Heart right ventricle (tissue), 16 donors: ENCODE results near the gene AGAP1. TPM values are rescaled to one million over a fixed set of nuclear protein-coding genes. Genes with fewer than 3 reads are reported as not detected.

Source experiments
- ATAC-seq, 8 donors: fragments of 200-7000 bp; cut with Tn5 transposase; one replicate each; pipeline ENCODE4 v1.9.1; 2020; ENCODE audit warnings: mild to moderate bottlenecking in 8 of 8, moderate library complexity in 8 of 8, moderate number of reproducible peaks in 1 of 8
- DNase-seq, 2 donors: peaks; one replicate each; pipeline ENCODE4 v3.0.0-alpha.2; 2020
- H3K27ac ChIP-seq, 10 donors: fragments of 200-600 bp; sonication (generic) in 2 of 10; one replicate each; pipeline versions ENCODE4 v1.5.0 to v1.8.0; 2020 to 2022; ENCODE audit warnings: mild to moderate bottlenecking in 3 of 10
- H3K27me3 ChIP-seq, 7 donors: fragments of 200-600 bp; one replicate each; pipeline ENCODE4 v1.8.0; 2021 to 2022; ENCODE audit warnings: mild to moderate bottlenecking in 2 of 7
- H3K36me3 ChIP-seq, 9 donors: fragments of 200-600 bp; sonication (generic) in 1 of 9; one replicate each; pipeline versions ENCODE4 v1.5.0 to v1.8.0; 2020 to 2022; ENCODE audit warnings: mild to moderate bottlenecking in 2 of 9
- H3K4me1 ChIP-seq, 9 donors: fragments of 200-600 bp; sonication (generic) in 1 of 9; one replicate each; pipeline versions ENCODE4 v1.5.0 to v1.8.0; 2020 to 2022; ENCODE audit warnings: mild to moderate bottlenecking in 4 of 9
- H3K4me3 ChIP-seq, 10 donors: fragments of 200-600 bp; sonication (generic) in 2 of 10; one replicate each; pipeline versions ENCODE4 v1.5.0 to v1.8.0; 2020 to 2022; ENCODE audit warnings: mild to moderate bottlenecking in 7 of 10, moderate library complexity in 2 of 10
- H3K9me3 ChIP-seq, 11 donors: fragments of 200-600 bp in 10 of 11; sonication (generic) in 2 of 11; one replicate each; pipeline versions ENCODE4 v1.5.0 to v1.8.0; 2013 to 2022; ENCODE audit warnings: mild to moderate bottlenecking in 2 of 11, control low read depth in 1 of 11, moderate library complexity in 1 of 11
- WGBS, 2 donors: extraction: QIAGEN DNeasy Blood & Tissue Kit; methylation state at CpG; one replicate each; pipeline ENCODE4 v1.1.7; 2013; ENCODE audit warnings: inconsistent platforms in 1 of 2; 5-methylcytosine and 5-hydroxymethylcytosine counted together
- intact Hi-C, 10 donors: fragments of 100-400 bp; cut with DNase I; formaldehyde crosslinking; loops; one replicate each; pipeline versions ENCODE4 v1.11.1 to v1.14.2; 2022
- polyA plus RNA-seq, 2 donors: library from polyadenylated mRNA; stranded (reverse); fragments of 200-250 nt; gene quantifications; one replicate each; pipeline ENCODE4 v1.2.3, GENCODE V29; 2013
- total RNA-seq, 10 donors: library from RNA; stranded (reverse); fragmentation: NEBNext Ultra II Directional in 3 of 10; extraction: Animal tissue kit (Norgen Biotek cat#: 25700) in 3 of 10; gene quantifications; one replicate each; pipeline versions ENCODE4 v1.2.1 to v1.2.4, GENCODE V29; 2021 to 2023
- TF ChIP-seq, protein P1 (sequence below), 9 donors: fragments of 200-600 bp; sonication (generic) in 2 of 9; IDR thresholded peaks; one replicate each; pipeline versions ENCODE4 v1.5.0 to v1.8.0; 2021 to 2022; ENCODE audit warnings: antibody characterized with exemption in 9 of 9, mild to moderate bottlenecking in 5 of 9, moderate library complexity in 1 of 9
- donor health status: Arrhythmogenic right ventricular cardiomyopathy.
- donor health status: ischemic (EF 13 %, LVEDD 7.1; RV severe dilation, severe dysfunction).
- donor health status: healthy with polysubstance abuse.
- donor health status: DM: no; HTN: yes; CAD: no.
- donor health status: DM: no; HTN: no; CAD: no.
- donor health status: ischemic (EF 25% LVEDD 6.9; RV normal size, moderate dysfunction).
- donor health status: ischemic (EF 25% LVEDD 5.7; RV mildly dilated, moderate dysfunction).
- donor health status: healthy.
- donor health status: DM: yes; HTN: yes; CAD: no.
- donor health status: Ischemic cardiomyopathy.
- donor health status: ischemic (EF 35%, LVEDD 5.7; RV mildly dilated, moderate dysfunction).
- donor health status: nonischemic (EF 11% LVEDD 7.7; RV severe dilation, severe dysfunction).
- donor health status: DM: yes; HTN: yes; CAD: no.
- donor health status: PGD.
- donor health status: ischemic (EF 29% LVEDD 5.4; RV normal size, mild dysfunction).
- donor health status: nonischemic (EF 23%, LVEDD 6.1; RV moderate dilation, normal function).

The AGAP1 gene
- total and polyA plus RNA-seq, 12 donors: 3.5 to 29.2 (median 19.4) TPM

DNA sequence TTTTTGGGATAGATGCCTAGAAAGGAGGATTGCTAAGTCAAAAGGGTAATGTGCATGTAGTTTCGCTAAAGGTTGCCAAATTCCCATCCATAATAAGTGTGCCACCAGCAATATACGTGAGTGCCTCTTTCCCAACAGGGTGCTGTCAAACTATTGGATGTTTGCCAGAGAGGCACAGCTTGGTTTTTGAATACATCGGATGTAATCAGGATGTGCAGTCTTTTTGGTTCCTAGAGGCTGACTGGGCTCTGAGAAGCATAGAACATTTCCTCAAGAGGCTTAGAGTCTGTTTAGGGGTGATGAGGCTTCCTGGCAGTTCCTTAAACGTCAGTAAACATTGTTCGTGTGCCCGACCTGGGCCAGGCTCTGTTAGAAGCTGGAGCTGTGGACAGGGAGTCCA lies 28.0 kb downstream of the AGAP1 start:
- TF ChIP-seq, protein P1, sequence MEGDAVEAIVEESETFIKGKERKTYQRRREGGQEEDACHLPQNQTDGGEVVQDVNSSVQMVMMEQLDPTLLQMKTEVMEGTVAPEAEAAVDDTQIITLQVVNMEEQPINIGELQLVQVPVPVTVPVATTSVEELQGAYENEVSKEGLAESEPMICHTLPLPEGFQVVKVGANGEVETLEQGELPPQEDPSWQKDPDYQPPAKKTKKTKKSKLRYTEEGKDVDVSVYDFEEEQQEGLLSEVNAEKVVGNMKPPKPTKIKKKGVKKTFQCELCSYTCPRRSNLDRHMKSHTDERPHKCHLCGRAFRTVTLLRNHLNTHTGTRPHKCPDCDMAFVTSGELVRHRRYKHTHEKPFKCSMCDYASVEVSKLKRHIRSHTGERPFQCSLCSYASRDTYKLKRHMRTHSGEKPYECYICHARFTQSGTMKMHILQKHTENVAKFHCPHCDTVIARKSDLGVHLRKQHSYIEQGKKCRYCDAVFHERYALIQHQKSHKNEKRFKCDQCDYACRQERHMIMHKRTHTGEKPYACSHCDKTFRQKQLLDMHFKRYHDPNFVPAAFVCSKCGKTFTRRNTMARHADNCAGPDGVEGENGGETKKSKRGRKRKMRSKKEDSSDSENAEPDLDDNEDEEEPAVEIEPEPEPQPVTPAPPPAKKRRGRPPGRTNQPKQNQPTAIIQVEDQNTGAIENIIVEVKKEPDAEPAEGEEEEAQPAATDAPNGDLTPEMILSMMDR (IDR thresholded peaks at IDR 0.05): no peak
- Histone ChIP-seq H3K9me3 (no peaks in the 10 kb centered on the region), H3K36me3 (no peaks in the 10 kb centered on the region), H3K4me3 (no peak overlapping the region), H3K27ac (no peak overlapping the region), H3K4me1 (peaks cover 0 to 40% (median 14%) of the 10 kb centered on the region in 9 donors), H3K27me3 (no peaks in the 10 kb centered on the region)
- DNase-seq: no peak
- intact Hi-C loops: no loop called here
- 48% methylated on average over 6 of the region's 6 CpGs for WGBS, 2 donors
- peak in 1 of 8 donors; percentile 25 for ATAC-seq

DNA sequence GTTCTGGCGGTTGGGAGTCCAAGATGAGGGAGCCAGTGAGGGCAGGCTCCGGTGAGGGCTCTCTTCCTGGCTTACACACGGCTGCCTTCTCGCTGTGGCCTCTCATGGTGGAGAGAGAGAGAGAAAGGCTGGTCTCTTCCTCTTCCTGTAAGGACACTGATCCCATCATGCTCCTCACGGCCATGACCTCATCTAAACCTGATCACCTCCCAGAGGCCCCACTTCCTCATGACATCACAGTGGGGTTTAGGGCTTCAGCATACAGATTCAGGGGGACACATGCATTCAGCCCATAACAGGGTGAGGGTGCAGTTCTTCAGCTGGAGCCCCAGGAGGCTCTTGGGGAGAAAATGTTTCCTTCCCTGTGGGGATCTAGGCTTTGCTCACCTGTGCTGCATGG lies 29.2 kb downstream of the AGAP1 start:
- DNase-seq: no peak
- WGBS, 2 donors: 87 to 94% methylated on average over 5 of the region's 5 CpGs

DNA sequence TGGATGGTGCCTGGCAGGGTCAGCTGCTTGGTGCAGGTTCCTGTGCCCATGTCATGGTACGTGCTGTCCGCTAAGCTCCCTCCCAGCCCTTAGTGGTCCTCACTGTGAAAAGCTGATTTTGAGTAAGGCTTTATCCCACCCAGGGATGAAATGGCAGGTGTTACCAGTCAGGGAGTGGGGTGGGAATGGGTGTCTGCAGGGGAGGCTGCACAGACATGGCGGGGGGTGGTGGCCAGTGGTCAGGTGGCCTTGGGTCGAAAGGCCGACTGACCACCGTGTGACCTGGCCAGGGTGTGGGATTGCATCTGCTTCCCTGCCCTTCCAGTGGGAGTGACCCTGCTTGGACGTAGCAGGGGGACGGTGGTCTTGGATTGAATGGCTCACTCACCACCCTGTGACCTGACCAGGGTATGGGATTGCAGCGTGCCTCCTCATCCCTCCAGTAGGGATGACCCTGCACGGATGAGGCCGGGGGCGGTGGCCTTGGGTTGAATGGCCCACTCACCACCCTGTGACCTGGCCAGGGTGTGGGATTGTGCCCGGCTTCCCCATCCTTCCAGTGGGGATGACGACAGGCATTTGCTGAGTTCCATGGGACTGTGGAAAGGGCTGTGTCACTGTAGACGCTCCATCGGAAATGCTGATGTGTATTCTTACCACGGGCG lies 29.8 kb downstream of the AGAP1 start:
- no peak for DNase-seq
- WGBS, 2 donors: 96 to 98% methylated on average over 18 of the region's 18 CpGs
- peak in 1 of 8 donors; percentile 30 for ATAC-seq
- H3K27ac ChIP-seq: no peak overlapping the region
- intact Hi-C loops: no loop called here
- H3K36me3 ChIP-seq: no peaks in the 10 kb centered on the region
- H3K27me3 ChIP-seq: no peaks in the 10 kb centered on the region
- H3K4me3 ChIP-seq: no peak overlapping the region
- H3K9me3 ChIP-seq: no peaks in the 10 kb centered on the region
- TF ChIP-seq, protein P1 (IDR thresholded peaks at IDR 0.05): no peak
- peaks cover 0 to 27% (median 10%) of the 10 kb centered on the region in 9 donors for H3K4me1 ChIP-seq

More for the DNA sequence above, 29.2 kb downstream of the AGAP1 start:
- Histone ChIP-seq H3K36me3 (no peaks in the 10 kb centered on the region), H3K4me3 (no peak overlapping the region), H3K27me3 (no peaks in the 10 kb centered on the region), H3K27ac (no peak overlapping the region), H3K9me3 (no peaks in the 10 kb centered on the region), H3K4me1 (peaks cover 0 to 33% (median 15%) of the 10 kb centered on the region in 9 donors)
- TF ChIP-seq, protein P1 (IDR thresholded peaks at IDR 0.05): no peak
- ATAC-seq: no peak
- intact Hi-C loops: no loop called here

DNA sequence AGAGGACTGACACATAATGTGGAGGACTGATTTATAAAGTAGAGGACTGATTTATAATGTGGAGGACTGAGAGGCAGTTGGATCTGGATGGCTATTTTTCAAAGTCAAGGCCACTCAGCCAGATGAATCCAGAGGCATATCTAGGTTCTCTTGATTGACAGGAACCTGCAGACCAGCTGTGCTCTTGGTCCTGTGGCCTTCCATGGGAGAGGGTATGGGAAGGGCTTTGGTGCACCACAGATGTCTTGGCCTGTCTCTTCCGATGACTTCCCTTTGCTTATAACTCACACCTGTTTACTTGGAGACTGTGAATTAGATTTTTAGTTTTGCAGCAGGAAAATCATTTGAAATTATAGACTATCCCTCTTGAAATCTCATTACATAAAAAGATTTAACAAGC lies 32.3 kb downstream of the AGAP1 start:
- Histone ChIP-seq H3K27ac (no peak overlapping the region), H3K36me3 (no peaks in the 10 kb centered on the region), H3K9me3 (peaks cover 0 to 10% (median 0%) of the 10 kb centered on the region in 11 donors), H3K4me3 (no peak overlapping the region), H3K4me1 (peaks cover 0 to 23% (median 10%) of the 10 kb centered on the region in 9 donors), H3K27me3 (no peaks in the 10 kb centered on the region)
- TF ChIP-seq, protein P1 (IDR thresholded peaks at IDR 0.05): no peak
- WGBS, 2 donors: 64 to 73% methylated on average over 1 of the region's 1 CpG
- DNase-seq: no peak
- ATAC-seq: no peak
- intact Hi-C loops: no loop called here
